Subcutaneous adipose tissue (tissue), 4 donors: Measurements from ENCODE around the gene CERS2. TPM values are rescaled to one million over a fixed set of nuclear protein-coding genes. Genes with fewer than 3 reads are reported as not detected.

Experiments
- total RNA-seq, 4 donors: library from RNA; depleted of rRNA; stranded (reverse); fragments of >200 nt; gene quantifications; one replicate each; pipeline ENCODE4 v1.1.0, GENCODE V29; 2016
- TF ChIP-seq, protein P1 (sequence below): fragments of 450-650 bp; IDR thresholded peaks from one replicate; pipeline ENCODE4 v1.5.1; 2016; ENCODE audit warnings: low read depth, mild to moderate bottlenecking, control low read depth, antibody characterized with exemption, moderate library complexity

CERS2 gene, protein sequence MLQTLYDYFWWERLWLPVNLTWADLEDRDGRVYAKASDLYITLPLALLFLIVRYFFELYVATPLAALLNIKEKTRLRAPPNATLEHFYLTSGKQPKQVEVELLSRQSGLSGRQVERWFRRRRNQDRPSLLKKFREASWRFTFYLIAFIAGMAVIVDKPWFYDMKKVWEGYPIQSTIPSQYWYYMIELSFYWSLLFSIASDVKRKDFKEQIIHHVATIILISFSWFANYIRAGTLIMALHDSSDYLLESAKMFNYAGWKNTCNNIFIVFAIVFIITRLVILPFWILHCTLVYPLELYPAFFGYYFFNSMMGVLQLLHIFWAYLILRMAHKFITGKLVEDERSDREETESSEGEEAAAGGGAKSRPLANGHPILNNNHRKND
- 100 to 1,000 TPM in 3 of 4 donors, 10 to 100 TPM in 1; 67.4 to 140 (median 112) TPM for total RNA-seq

- TF ChIP-seq, protein P1, sequence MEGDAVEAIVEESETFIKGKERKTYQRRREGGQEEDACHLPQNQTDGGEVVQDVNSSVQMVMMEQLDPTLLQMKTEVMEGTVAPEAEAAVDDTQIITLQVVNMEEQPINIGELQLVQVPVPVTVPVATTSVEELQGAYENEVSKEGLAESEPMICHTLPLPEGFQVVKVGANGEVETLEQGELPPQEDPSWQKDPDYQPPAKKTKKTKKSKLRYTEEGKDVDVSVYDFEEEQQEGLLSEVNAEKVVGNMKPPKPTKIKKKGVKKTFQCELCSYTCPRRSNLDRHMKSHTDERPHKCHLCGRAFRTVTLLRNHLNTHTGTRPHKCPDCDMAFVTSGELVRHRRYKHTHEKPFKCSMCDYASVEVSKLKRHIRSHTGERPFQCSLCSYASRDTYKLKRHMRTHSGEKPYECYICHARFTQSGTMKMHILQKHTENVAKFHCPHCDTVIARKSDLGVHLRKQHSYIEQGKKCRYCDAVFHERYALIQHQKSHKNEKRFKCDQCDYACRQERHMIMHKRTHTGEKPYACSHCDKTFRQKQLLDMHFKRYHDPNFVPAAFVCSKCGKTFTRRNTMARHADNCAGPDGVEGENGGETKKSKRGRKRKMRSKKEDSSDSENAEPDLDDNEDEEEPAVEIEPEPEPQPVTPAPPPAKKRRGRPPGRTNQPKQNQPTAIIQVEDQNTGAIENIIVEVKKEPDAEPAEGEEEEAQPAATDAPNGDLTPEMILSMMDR: no peak
These were observed at the start of gene CERS2 for GRCh38 chr1:150974580-150975478. CERS2 (minus strand) TSS chr1:150974835; CDS start chr1:150969090, 5,745 bp downstream.

DNA sequence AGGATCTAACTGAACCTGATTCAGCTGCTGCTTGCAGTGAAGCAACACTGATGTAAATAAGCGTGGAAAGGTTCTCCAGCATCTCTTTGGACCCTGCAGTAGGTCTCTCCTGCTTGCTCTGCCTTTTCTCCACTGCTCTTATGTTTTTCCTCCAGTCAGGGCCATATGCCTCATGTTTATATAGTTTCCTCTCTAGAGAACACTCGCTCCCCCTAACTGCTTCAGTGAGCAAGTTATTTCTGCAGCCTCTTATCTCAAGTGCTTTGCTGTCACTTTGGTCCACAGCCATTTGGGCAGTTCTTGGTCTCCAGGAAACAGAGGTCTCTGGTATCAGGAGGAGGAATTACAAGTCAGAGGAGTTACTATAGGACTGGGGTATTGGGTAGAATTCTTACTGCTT lies 38.9 kb upstream of the CERS2 start:
- TF ChIP-seq, protein P1: no peak

DNA sequence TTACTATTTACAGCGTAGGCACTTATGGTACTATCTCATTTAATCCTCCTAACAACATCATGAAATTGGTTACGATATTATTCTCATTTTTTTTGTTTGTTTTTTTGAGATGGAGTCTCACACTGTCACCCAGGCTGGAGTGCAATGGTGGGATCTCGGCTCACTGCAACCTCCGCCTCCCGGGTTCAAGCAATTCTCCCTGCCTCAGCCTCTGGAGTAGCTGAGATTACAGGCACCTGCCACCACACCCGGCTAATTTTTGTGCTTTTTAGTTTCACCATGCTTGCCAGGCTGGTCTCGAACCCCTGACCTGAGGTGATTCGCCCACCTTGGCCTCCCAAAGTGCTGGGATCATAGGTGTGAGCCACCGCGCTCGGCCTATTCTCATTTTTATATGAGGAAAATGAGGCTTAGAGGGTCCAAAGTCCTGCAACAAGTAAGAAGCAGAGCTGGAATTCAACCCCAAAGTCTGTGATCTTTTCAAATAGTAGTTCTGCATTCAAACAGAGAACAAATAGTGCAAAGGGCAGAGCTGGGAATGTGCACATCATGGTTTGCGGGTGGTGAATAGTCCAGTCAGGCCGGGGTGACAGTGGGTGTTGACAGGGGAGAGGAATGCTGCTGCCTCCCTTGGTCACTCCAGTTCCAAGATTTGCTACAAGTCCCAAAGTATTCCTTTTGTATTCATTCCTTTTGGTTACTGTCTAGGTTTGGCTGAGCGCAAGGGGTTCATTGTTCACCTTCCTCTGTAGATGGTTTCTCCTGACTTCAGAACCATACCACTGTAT lies 38.2 kb upstream of the CERS2 start:
- TF ChIP-seq, protein P1: no peak

DNA sequence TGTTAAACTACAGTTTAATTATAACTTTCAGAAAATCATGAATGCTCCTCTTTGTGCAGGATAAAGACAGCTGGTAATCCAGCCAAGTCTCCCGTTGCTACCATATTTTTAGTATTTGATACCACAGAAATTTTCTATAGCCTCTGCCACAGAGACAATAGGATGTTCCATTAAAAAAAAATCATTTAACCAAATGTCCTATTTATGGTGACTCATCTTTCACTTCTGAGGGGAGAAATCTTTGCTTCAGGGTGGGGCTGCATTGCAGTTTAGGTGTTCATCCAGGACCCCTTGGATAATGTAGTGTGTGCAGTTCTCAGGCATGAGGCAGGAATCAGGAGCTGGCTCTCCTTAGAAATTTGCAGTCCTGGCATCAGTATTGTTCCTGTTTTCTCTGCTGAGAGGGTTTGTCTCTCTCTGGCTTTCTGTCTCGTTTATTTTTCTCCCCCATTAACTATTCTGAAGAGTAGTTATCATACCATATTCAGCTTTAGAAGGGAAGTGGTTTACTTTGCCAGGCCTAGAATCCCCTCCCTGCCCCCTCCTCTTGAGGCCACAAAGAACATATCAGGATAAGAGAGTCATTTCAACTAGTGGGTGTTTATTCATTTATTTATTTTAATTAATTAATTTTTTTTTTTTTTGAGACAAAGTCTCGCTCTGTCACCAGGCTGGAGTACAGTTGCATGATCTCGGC lies 36.7 kb upstream of the CERS2 start:
- TF ChIP-seq, protein P1: no peak

DNA sequence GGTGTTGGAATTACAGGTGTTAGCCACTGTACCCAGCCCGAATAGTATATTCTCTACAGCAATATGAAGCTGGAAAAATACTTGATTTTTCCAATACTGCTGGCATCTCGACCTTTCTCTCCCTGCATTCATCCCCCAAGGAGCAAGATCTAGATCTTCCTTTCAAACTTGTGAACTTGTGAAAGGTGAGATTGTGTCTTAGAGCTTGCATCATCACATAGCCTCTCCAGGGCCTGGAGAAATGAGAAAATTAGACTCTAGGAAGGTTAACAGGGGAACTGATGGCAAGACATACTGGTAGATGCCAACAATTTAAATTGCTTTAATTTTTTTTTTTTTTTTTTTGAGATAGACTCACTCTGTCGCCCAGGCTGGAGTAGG lies 35.7 kb upstream of the CERS2 start:
- TF ChIP-seq, protein P1: no peak

DNA sequence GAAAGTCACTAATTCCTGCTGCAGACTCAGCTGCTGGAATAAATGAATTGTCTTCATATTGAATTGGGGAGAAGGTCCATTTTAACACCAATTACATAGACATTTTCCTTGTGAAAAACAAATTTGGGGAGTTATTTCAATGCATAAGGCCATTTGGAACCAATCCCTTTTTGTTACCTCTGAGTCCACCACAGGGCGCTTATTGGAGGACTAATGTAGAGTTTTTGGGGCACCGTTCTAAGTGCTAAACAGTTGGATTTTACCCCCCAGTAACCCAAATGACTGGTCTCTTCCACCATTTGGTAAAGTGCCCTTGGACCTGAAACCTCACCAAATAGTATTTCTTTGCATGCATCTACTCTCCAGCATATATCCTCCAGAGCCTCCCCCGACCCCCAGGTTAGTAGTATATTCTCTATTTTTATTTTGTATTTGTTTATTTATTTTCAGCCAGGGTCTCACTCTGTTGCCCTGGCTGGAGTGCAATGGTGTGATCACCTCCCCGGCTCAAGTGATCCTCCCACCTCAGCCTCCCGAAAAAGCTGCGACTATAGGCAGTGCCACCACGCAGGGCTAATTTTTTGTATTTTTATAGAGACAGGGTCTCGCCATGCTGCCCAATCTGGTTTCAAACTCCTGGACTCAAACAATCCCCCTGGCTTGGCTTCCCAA lies 35.2 kb upstream of the CERS2 start:
- TF ChIP-seq, protein P1: no peak
